Tibial artery (tissue), 4 donors: ENCODE data around the gene ROMO1.

Source experiments
- DNase-seq, 2 donors: peaks; one replicate each; pipeline ENCODE4 v3.0.0-alpha.2; 2019
- H3K27ac ChIP-seq, 2 donors: fragments of 200-600 bp; sonication (generic) in 1 of 2; 1 replicate in 1 of 2; 2 replicates in 1 of 2; pipeline ENCODE4 v1.5.1; 2018 to 2019; ENCODE audit warnings: mild to moderate bottlenecking in 1 of 2
- H3K27me3 ChIP-seq, 2 donors: fragments of 200-600 bp; sonication (generic) in 1 of 2; one replicate each; pipeline versions ENCODE4 v1.5.1 to v1.6.0; 2016 to 2019
- H3K36me3 ChIP-seq, 3 donors: fragments of 200-600 bp; sonication (generic) in 2 of 3; one replicate each; pipeline ENCODE4 v1.5.1; 2016 to 2019; ENCODE audit warnings: mild to moderate bottlenecking in 2 of 3
- H3K4me1 ChIP-seq, 4 donors: fragments of 200-600 bp; sonication (generic) in 2 of 4; 1 replicate in 3 of 4; 2 replicates in 1 of 4; pipeline ENCODE4 v1.5.1; 2016 to 2019
- H3K4me3 ChIP-seq, 2 donors: fragments of 200-600 bp; sonication (generic) in 1 of 2; 1 replicate in 1 of 2; 2 replicates in 1 of 2; pipeline ENCODE4 v1.5.1; 2018 to 2019; ENCODE audit warnings: mild to moderate bottlenecking in 2 of 2
- H3K9me3 ChIP-seq, 3 donors: fragments of 200-600 bp; sonication (generic) in 1 of 3; one replicate each; pipeline ENCODE4 v1.5.1; 2016 to 2019
- CTCF ChIP-seq, 2 experiments: fragments of 200-600 bp in 1 of 2; fragments of 450-650 bp in 1 of 2; IDR thresholded peaks; one replicate each; pipeline ENCODE4 v1.5.1; 2017 to 2019; ENCODE audit warnings: antibody characterized with exemption in 2 of 2, mild to moderate bottlenecking in 1 of 2, moderate library complexity in 1 of 2
- intact Hi-C: fragments of 100-400 bp; cut with DNase I; formaldehyde crosslinking; loops from one replicate; pipeline ENCODE4 v1.15.0; 2023; ENCODE audit warnings: low total_unique reads

The ROMO1 gene

GRCh38 chr20:35737865-35738333 lies 38.7 kb downstream of the ROMO1 start:
- H3K4me1 ChIP-seq = peaks cover 5 to 80% (median 52%) of the 10 kb centered on the region in 4 donors
- TF ChIP-seq CTCF (IDR thresholded peaks at IDR 0.05) = no peak

GRCh38 chr20:35738410-35739179 lies 39.4 kb downstream of the ROMO1 start:
- DNase-seq = no peak
- H3K4me1 ChIP-seq = peaks cover 5 to 80% (median 52%) of the 10 kb centered on the region in 4 donors
- H3K4me3 ChIP-seq = peak overlapping the region in 1 of 2 donors; percentile 92
- peak overlapping the region in 1 of 2 donors; percentile 99 for H3K27ac ChIP-seq
- H3K9me3 ChIP-seq = no peaks in the 10 kb centered on the region
- intact Hi-C loops = no loop called here
- no peak for TF ChIP-seq CTCF (IDR thresholded peaks at IDR 0.05)
- H3K36me3 ChIP-seq = peaks cover 63 to 69% (median 69%) of the 10 kb centered on the region in 3 donors
- no peaks in the 10 kb centered on the region for H3K27me3 ChIP-seq

More at GRCh38 chr20:35737865-35738333, 38.7 kb downstream of the ROMO1 start:
- Histone ChIP-seq H3K36me3 (peaks cover 70 to 76% (median 76%) of the 10 kb centered on the region in 3 donors), H3K27ac (peak overlapping the region in 1 of 2 donors; percentile 99), H3K27me3 (no peaks in the 10 kb centered on the region), H3K4me3 (no peak overlapping the region), H3K9me3 (no peaks in the 10 kb centered on the region)
- DNase-seq = no peak
- intact Hi-C loops = no loop called here

GRCh38 chr20:35739294-35740163 lies 40.3 kb downstream of the ROMO1 start:
- Histone ChIP-seq H3K36me3 (peaks cover 54 to 60% (median 59%) of the 10 kb centered on the region in 3 donors), H3K4me3 (peak overlapping the region; percentile 88 to 92), H3K27ac (peak overlapping the region in 1 of 2 donors; percentile 99)

GRCh38 chr20:35741892-35742740 lies 42.9 kb downstream of the ROMO1 start, which contains the start of gene RBM39:
TSS of gene RBM39 (minus strand) at chr20:35742260. CDS start at chr20:35740874, 1,386 bp downstream.
- Histone ChIP-seq H3K36me3 (peaks cover 28 to 35% (median 33%) of the 10 kb centered on the region in 3 donors), H3K4me1 (peaks cover 5 to 47% (median 31%) of the 10 kb centered on the region in 4 donors), H3K9me3 (no peaks in the 10 kb centered on the region), H3K4me3 (peak within 1 kb of the TSS; percentile 88 to 92), H3K27me3 (no peaks in the 10 kb centered on the region), H3K27ac (peak within 1 kb of the TSS; percentile 99)
- intact Hi-C loops = loop anchor here (2.0 to 10.0 kb wide), 2 partner anchors 31 to 143 kb away; partner anchors contain the start of gene PHF20
- peak; percentile 100 for DNase-seq
- peak; percentile 38 to 52 for TF ChIP-seq CTCF (IDR thresholded peaks at IDR 0.05)

More at GRCh38 chr20:35739294-35740163, 40.3 kb downstream of the ROMO1 start:
- Histone ChIP-seq H3K4me1 (peaks cover 5 to 73% (median 48%) of the 10 kb centered on the region in 4 donors), H3K9me3 (no peaks in the 10 kb centered on the region), H3K27me3 (no peaks in the 10 kb centered on the region)
- TF ChIP-seq CTCF (IDR thresholded peaks at IDR 0.05) = peak in 1 of 2 experiments; percentile 17
- intact Hi-C loops = loop anchor here (10.0 kb wide), 1 partner anchor 145 kb away; no protein-coding TSS in a partner anchor
- no peak for DNase-seq
